Glutamatergic neuron (in vitro differentiated cells): Measurements from ENCODE around the gene PRKG1. TPM values are rescaled to one million over a fixed set of nuclear protein-coding genes. Genes with fewer than 3 reads are reported as not detected.

Experiments used
- DNase-seq: peaks from one replicate; pipeline ENCODE4 v3.0.0; 2022
- H3K27ac Mint-ChIP-seq: one replicate; pipeline ENCODE4 v1.8.0; 2020; ENCODE audit warnings: mild to moderate bottlenecking, mixed read lengths, inconsistent platforms; ENCODE audit not compliant: unreplicated experiment
- H3K27me3 Mint-ChIP-seq: one replicate; pipeline ENCODE4 v1.8.0; 2020; ENCODE audit warnings: mild to moderate bottlenecking, moderate library complexity, mixed read lengths, inconsistent platforms; ENCODE audit not compliant: unreplicated experiment
- H3K36me3 Mint-ChIP-seq: one replicate; pipeline ENCODE4 v1.8.0; 2020; ENCODE audit warnings: mild to moderate bottlenecking, mixed read lengths, inconsistent platforms; ENCODE audit not compliant: unreplicated experiment
- H3K4me1 Mint-ChIP-seq: one replicate; pipeline ENCODE4 v1.8.0; 2020; ENCODE audit warnings: mild to moderate bottlenecking, low read depth, mixed read lengths, inconsistent platforms; ENCODE audit not compliant: unreplicated experiment
- H3K4me3 Mint-ChIP-seq: one replicate; pipeline ENCODE4 v1.8.0; 2020; ENCODE audit warnings: mild to moderate bottlenecking, mixed read lengths, inconsistent platforms; ENCODE audit not compliant: unreplicated experiment
- H3K9me3 Mint-ChIP-seq: one replicate; pipeline ENCODE4 v1.8.0; 2020; ENCODE audit warnings: mild to moderate bottlenecking, moderate library complexity, mixed read lengths, inconsistent platforms; ENCODE audit not compliant: unreplicated experiment
- total RNA-seq: library from RNA; stranded (reverse); fragmentation: NEBNext Ultra II Directional; extraction: Animal tissue kit (Norgen Biotek cat#: 25700); gene quantifications from one replicate; pipeline ENCODE4 v1.2.1, GENCODE V29; 2021; ENCODE audit not compliant: unreplicated experiment
- TF ChIP-seq, protein P1 (sequence below): fragments of 200-600 bp; sonication (generic); IDR thresholded peaks from one replicate; pipeline ENCODE4 v1.5.0; 2021; ENCODE audit not compliant: partially characterized antibody, unreplicated experiment

PRKG1 gene
- total RNA-seq, 1 donor from 2014 or later, result 52.7 TPM

DNA sequence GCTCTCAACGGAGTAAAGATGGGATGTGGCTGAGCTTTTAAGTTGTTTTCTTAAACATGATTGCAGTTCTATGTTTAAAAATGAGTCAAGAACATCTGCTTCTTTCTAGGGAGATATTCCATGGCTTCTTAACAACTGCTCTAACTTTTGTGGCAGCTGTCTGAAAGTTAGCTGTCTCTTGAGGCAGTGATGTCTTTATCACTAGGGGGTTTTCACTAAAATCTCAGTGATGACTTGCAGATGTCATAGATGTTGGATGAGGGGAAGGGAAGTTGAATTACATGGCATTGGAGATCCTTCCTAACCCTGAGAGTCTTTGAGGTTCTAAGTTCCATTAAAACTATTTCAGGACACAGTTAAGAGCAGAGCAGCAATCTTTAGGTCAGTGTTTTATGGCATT lies 43.5 kb downstream of the PRKG1 start:
- Mint-ChIP-seq H3K4me1 (peaks cover 20% of the 10 kb centered on the region), H3K27me3 (no peaks in the 10 kb centered on the region), H3K36me3 (peaks cover 5% of the 10 kb centered on the region), H3K27ac (no peak overlapping the region), H3K9me3 (peaks cover 6% of the 10 kb centered on the region), H3K4me3 (no peak overlapping the region)
- TF ChIP-seq, protein P1, sequence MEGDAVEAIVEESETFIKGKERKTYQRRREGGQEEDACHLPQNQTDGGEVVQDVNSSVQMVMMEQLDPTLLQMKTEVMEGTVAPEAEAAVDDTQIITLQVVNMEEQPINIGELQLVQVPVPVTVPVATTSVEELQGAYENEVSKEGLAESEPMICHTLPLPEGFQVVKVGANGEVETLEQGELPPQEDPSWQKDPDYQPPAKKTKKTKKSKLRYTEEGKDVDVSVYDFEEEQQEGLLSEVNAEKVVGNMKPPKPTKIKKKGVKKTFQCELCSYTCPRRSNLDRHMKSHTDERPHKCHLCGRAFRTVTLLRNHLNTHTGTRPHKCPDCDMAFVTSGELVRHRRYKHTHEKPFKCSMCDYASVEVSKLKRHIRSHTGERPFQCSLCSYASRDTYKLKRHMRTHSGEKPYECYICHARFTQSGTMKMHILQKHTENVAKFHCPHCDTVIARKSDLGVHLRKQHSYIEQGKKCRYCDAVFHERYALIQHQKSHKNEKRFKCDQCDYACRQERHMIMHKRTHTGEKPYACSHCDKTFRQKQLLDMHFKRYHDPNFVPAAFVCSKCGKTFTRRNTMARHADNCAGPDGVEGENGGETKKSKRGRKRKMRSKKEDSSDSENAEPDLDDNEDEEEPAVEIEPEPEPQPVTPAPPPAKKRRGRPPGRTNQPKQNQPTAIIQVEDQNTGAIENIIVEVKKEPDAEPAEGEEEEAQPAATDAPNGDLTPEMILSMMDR, result no peak
- no peak for DNase-seq

DNA sequence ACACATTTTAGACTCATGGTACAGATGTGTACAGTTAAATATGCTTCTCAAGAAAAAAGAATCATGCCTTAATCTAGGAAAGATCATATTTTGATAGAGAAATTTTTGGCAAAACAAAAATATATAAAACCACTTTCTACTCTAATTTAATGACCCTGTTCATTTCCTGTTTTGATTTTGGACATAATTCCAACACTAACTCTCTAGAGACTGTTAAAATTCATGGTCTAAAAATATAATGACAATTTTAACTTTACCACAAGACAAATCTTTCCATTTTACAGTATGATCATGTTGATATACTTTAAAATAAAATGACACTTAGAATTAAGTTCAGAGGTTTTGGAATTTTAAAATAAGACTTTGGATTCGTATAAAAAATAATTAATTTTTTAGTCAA lies 45.2 kb downstream of the PRKG1 start:
- TF ChIP-seq, protein P1, result no peak
- H3K27me3 Mint-ChIP-seq, result no peaks in the 10 kb centered on the region
- H3K4me3 Mint-ChIP-seq, result no peak overlapping the region
- no peak for DNase-seq
- H3K27ac Mint-ChIP-seq, result no peak overlapping the region
- peaks cover 4% of the 10 kb centered on the region for H3K9me3 Mint-ChIP-seq
- H3K36me3 Mint-ChIP-seq, result peaks cover 5% of the 10 kb centered on the region
- H3K4me1 Mint-ChIP-seq, result peaks cover 13% of the 10 kb centered on the region

DNA sequence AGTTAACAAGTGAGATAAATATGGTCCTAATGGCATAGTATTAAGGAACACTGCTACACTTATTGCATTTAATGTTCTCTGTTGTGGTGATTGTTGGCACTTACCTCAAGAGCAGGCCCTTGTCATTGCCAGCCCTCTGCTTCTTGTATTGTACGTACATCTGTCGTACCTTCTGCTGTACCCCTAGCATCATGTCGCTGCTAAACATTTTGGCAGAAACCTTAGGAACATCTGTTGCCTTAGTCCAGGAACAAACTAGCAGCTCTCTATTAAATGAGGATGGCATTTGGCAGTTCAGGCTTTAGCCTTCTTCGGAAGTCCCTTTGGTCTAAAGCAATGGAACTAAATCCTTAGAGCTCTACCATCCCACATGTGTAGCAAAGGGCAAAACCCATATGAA lies 47.6 kb downstream of the PRKG1 start:
- Mint-ChIP-seq H3K9me3 (peaks cover 4% of the 10 kb centered on the region), H3K4me3 (no peak overlapping the region)

DNA sequence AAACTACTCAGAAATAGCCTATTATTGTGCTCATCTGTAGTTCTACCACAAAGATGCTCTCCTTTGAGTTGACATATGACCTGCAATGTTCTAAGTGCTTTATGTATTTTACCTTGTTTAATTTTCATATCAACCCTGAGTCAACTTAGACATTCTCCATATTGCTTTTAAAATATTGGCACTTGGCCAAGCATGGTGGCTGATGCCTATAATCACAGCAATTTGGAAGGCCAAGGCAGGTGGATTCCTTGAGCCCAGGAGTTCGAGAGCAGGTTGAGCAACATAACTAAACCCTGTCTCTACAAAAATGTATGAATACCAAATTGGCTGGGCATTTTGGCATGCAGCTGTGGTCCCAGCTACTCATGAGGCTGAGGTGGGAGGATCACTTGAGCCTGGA lies 50.6 kb downstream of the PRKG1 start:
- Mint-ChIP-seq H3K36me3 (peaks cover 5% of the 10 kb centered on the region), H3K9me3 (peaks cover 7% of the 10 kb centered on the region), H3K4me3 (no peak overlapping the region), H3K27me3 (peaks cover 3% of the 10 kb centered on the region), H3K27ac (no peak overlapping the region), H3K4me1 (peaks cover 7% of the 10 kb centered on the region)
- no peak for DNase-seq
- TF ChIP-seq, protein P1, result no peak

More for the DNA sequence above, 47.6 kb downstream of the PRKG1 start:
- H3K27me3 Mint-ChIP-seq, result peaks cover under 1% of the 10 kb centered on the region
- peak overlapping the region; percentile 64 for H3K27ac Mint-ChIP-seq
- H3K36me3 Mint-ChIP-seq, result peaks cover 2% of the 10 kb centered on the region
- TF ChIP-seq, protein P1, result no peak
- DNase-seq, result no peak
- peaks cover 13% of the 10 kb centered on the region for H3K4me1 Mint-ChIP-seq

- peaks cover 11% of the 10 kb centered on the region for H3K4me1 Mint-ChIP-seq
- peaks cover 5% of the 10 kb centered on the region for H3K27me3 Mint-ChIP-seq
- no peak for DNase-seq
- peaks cover 7% of the 10 kb centered on the region for H3K9me3 Mint-ChIP-seq
- H3K27ac Mint-ChIP-seq, result no peak overlapping the region
- peaks cover 5% of the 10 kb centered on the region for H3K36me3 Mint-ChIP-seq
- H3K4me3 Mint-ChIP-seq, result no peak overlapping the region
- TF ChIP-seq, protein P1, result no peak
These were observed 51.2 kb downstream of the PRKG1 start for GRCh38 chr10:51125518-51125917.
